Measurements from ENCODE around the gene CNN2. TPM values are rescaled to one million over a fixed set of nuclear protein-coding genes. Genes with fewer than 3 reads are reported as not detected.

Gene CNN2
- total and polyA plus RNA-seq, 4 donors, result 10.1 to 38.4 (median 26.8) TPM

DNA sequence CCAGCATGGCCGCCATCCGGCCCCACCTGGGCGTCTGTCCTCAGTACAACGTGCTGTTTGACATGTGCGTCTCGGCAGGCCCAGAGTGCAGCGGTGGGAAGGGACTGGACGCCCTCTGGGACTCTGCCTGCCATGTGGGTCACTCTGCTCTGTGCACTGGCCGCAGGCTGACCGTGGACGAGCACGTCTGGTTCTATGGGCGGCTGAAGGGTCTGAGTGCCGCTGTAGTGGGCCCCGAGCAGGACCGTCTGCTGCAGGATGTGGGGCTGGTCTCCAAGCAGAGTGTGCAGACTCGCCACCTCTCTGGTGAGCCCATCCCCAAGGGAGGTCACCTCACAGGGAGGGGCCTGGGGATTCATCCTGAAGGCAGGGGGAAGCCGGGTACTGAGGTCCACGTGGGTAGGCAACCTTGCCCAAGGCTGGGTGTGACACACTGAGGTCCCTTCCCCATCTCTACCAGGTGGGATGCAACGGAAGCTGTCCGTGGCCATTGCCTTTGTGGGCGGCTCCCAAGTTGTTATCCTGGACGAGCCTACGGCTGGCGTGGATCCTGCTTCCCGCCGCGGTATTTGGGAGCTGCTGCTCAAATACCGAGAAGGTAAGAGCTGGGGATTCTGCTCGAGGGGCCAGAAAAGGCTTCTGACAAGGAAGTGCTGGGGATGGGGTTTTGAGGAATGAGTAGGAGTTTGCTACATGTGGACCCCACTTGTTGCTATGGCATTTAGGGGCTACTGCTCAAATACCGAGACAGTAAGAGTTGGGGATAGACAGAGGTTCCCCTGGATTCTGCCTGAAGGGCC is 24.8 kb downstream of the CNN2 start:
- Histone ChIP-seq H3K4me1 (ENCODE audit: control insufficient read depth in 4 of 4, insufficient read depth in 4 of 4, low read length in 3 of 4) (peaks cover 0 to 2% (median 0%) of the 10 kb centered on the region in 4 donors), H3K9me3 (ENCODE audit: control insufficient read depth in 4 of 4, low read length in 3 of 4) (no peaks in the 10 kb centered on the region), H3K27me3 (ENCODE audit: control insufficient read depth in 4 of 4, insufficient read depth in 4 of 4, low read length in 3 of 4) (no peaks in the 10 kb centered on the region), H3K27ac (ENCODE audit: low read depth in 1 of 2, low read length in 2 of 2) (no peak overlapping the region), H3K9ac (ENCODE audit: low read depth in 1 of 2, low read length in 2 of 2) (no peak overlapping the region), H3K4me3 (ENCODE audit: low read depth in 1 of 3, low read length in 3 of 3) (no peak overlapping the region), H3K36me3 (ENCODE audit: control insufficient read depth in 4 of 4, insufficient read depth in 3 of 4, low read depth in 1 of 4, low read length in 3 of 4) (peaks cover 0 to 3% (median 0%) of the 10 kb centered on the region in 4 donors)
- DNase-seq (ENCODE audit: low spot score), result no peak
- TF ChIP-seq RAD21 (IDR thresholded peaks at IDR 0.05), result no peak
- no peak for TF ChIP-seq EGR1 (IDR thresholded peaks at IDR 0.05; ENCODE audit: low read depth in 2 of 2)
- no peak for TF ChIP-seq TAF1 (conservative IDR thresholded peaks at IDR 0.05)
- no peak for TF ChIP-seq RXRA (IDR thresholded peaks at IDR 0.05)
- TF ChIP-seq NR2F2 (IDR thresholded peaks at IDR 0.05), result no peak
- TF ChIP-seq CTCF (IDR thresholded peaks at IDR 0.05; ENCODE audit: low read depth, low read length, missing input control), result no peak
- no peak for TF ChIP-seq YY1 (IDR thresholded peaks at IDR 0.05)
- no peak for TF ChIP-seq HNF4A (conservative IDR thresholded peaks at IDR 0.05)
- TF ChIP-seq, protein P1, sequence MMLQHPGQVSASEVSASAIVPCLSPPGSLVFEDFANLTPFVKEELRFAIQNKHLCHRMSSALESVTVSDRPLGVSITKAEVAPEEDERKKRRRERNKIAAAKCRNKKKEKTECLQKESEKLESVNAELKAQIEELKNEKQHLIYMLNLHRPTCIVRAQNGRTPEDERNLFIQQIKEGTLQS (IDR thresholded peaks at IDR 0.05), result no peak
- no peak for TF ChIP-seq HNF4G (IDR thresholded peaks at IDR 0.05)
- no peak for TF ChIP-seq JUND (IDR thresholded peaks at IDR 0.05)
- WGBS, result 93% methylated on average over 31 of the region's 31 CpGs

- Histone ChIP-seq H3K36me3 (ENCODE audit: control insufficient read depth in 4 of 4, insufficient read depth in 3 of 4, low read depth in 1 of 4, low read length in 3 of 4) (peaks cover 0 to 2% (median 0%) of the 10 kb centered on the region in 4 donors), H3K27ac (ENCODE audit: low read depth in 1 of 2, low read length in 2 of 2) (no peak overlapping the region), H3K4me1 (ENCODE audit: control insufficient read depth in 4 of 4, insufficient read depth in 4 of 4, low read length in 3 of 4) (peaks cover 0 to 2% (median 0%) of the 10 kb centered on the region in 4 donors), H3K27me3 (ENCODE audit: control insufficient read depth in 4 of 4, insufficient read depth in 4 of 4, low read length in 3 of 4) (no peaks in the 10 kb centered on the region), H3K9me3 (ENCODE audit: control insufficient read depth in 4 of 4, low read length in 3 of 4) (peaks cover 0 to under 1% (median 0%) of the 10 kb centered on the region in 4 donors), H3K4me3 (ENCODE audit: low read depth in 1 of 3, low read length in 3 of 3) (no peak overlapping the region), H3K9ac (ENCODE audit: low read depth in 1 of 2, low read length in 2 of 2) (no peak overlapping the region)
- no peak for DNase-seq (ENCODE audit: low spot score)
- WGBS, result 91% methylated on average over 17 of the region's 17 CpGs
- TF ChIP-seq ZBTB33 (IDR thresholded peaks at IDR 0.05), result no peak
- TF ChIP-seq CTCF (IDR thresholded peaks at IDR 0.05; ENCODE audit: low read depth, low read length, missing input control), result no peak
- TF ChIP-seq REST (IDR thresholded peaks at IDR 0.05), result no peak
- no peak for TF ChIP-seq FOXA2 (IDR thresholded peaks at IDR 0.05)
- TF ChIP-seq RXRA (IDR thresholded peaks at IDR 0.05), result no peak
- TF ChIP-seq YY1 (IDR thresholded peaks at IDR 0.05), result no peak
- TF ChIP-seq SP1 (IDR thresholded peaks at IDR 0.05), result no peak
- no peak for TF ChIP-seq RAD21 (IDR thresholded peaks at IDR 0.05)
- TF ChIP-seq HNF4G (IDR thresholded peaks at IDR 0.05), result no peak
- TF ChIP-seq, protein P1 (IDR thresholded peaks at IDR 0.05), result no peak
- no peak for TF ChIP-seq TAF1 (conservative IDR thresholded peaks at IDR 0.05)
- TF ChIP-seq JUND (IDR thresholded peaks at IDR 0.05), result no peak
- TF ChIP-seq HNF4A (conservative IDR thresholded peaks at IDR 0.05), result no peak
- TF ChIP-seq, protein P2, sequence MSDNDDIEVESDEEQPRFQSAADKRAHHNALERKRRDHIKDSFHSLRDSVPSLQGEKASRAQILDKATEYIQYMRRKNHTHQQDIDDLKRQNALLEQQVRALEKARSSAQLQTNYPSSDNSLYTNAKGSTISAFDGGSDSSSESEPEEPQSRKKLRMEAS (IDR thresholded peaks at IDR 0.05), result no peak
- no peak for TF ChIP-seq NR2F2 (IDR thresholded peaks at IDR 0.05)
These were observed 25.4 kb downstream of the CNN2 start for GRCh38 chr19:1051791-1052190.

Data from liver (tissue), 9 donors.